HepG2 (cell line): Measurements from ENCODE around the gene C9orf85. TPM values are rescaled to one million over a fixed set of nuclear protein-coding genes. Genes with fewer than 3 reads are reported as not detected.

Experiments
- BCL6 ChIP-seq: IDR thresholded peaks from 2 replicates; pipeline ENCODE4 v1.6.1; 2016; ENCODE audit warnings: missing genetic modification reagents, missing compliant biosample characterization
- CAMTA2 ChIP-seq: sonication (generic); formaldehyde crosslinking; IDR thresholded peaks from 2 replicates; pipeline ENCODE4 v1.4.0; 2020; ENCODE audit warnings: mild to moderate bottlenecking, missing genetic modification reagents, borderline replicate concordance
- CC2D1A ChIP-seq: sonication (generic); formaldehyde crosslinking; IDR thresholded peaks from 2 replicates; pipeline ENCODE4 v1.8.1; 2023; ENCODE audit warnings: mild to moderate bottlenecking, missing genetic modification reagents
- CREB3 ChIP-seq: sonication (generic); formaldehyde crosslinking; IDR thresholded peaks from 2 replicates; pipeline ENCODE4 v1.5.0; 2020; ENCODE audit warnings: missing genetic modification reagents
- DDIT3 ChIP-seq: sonication (generic); formaldehyde crosslinking; IDR thresholded peaks from 2 replicates; pipeline ENCODE4 v1.4.0; 2020; ENCODE audit warnings: mild to moderate bottlenecking, missing genetic modification reagents
- GFI1 ChIP-seq: sonication (generic); formaldehyde crosslinking; IDR thresholded peaks from 2 replicates; pipeline ENCODE4 v1.5.0; 2020; ENCODE audit warnings: missing genetic modification reagents, mild to moderate bottlenecking, borderline replicate concordance
- HMGXB4 ChIP-seq, 2 experiments: sonication (generic) in 1 of 2; formaldehyde crosslinking in 1 of 2; IDR thresholded peaks; 2 replicates each; pipeline versions ENCODE4 v1.4.0 to v1.6.1; 2018 to 2020; ENCODE audit warnings: missing genetic modification reagents in 2 of 2, borderline replicate concordance in 1 of 2, low read depth in 1 of 2, mild to moderate bottlenecking in 1 of 2, missing biosample characterization in 1 of 2
- HNRNPLL ChIP-seq: fragments of 200-400 bp; formaldehyde crosslinking; IDR thresholded peaks from 2 replicates; pipeline ENCODE4 v1.6.1; 2017; ENCODE audit warnings: mild to moderate bottlenecking, low read depth, low read length; ENCODE audit not compliant: poor library complexity, severe bottlenecking
- LCORL ChIP-seq, 2 experiments: fragments of 450-650 bp in 1 of 2; sonication (generic) in 1 of 2; formaldehyde crosslinking in 1 of 2; IDR thresholded peaks; 2 replicates each; pipeline versions ENCODE4 v1.5.0 to v1.6.1; 2017 to 2020; ENCODE audit warnings: antibody characterized with exemption in 1 of 2, missing genetic modification reagents in 1 of 2
- MYPOP ChIP-seq: sonication (generic); formaldehyde crosslinking; IDR thresholded peaks from 2 replicates; pipeline ENCODE4 v1.8.1; 2023; ENCODE audit warnings: mild to moderate bottlenecking, moderate library complexity, missing genetic modification reagents
- NFYB ChIP-seq: sonication (generic); formaldehyde crosslinking; IDR thresholded peaks from 2 replicates; pipeline ENCODE4 v1.4.0; 2020; ENCODE audit warnings: missing genetic modification reagents
- NR3C1 ChIP-seq: sonication (generic); formaldehyde crosslinking; IDR thresholded peaks from 2 replicates; pipeline ENCODE4 v1.4.0; 2020; ENCODE audit warnings: missing genetic modification reagents
- RFX5 ChIP-seq: IDR thresholded peaks from 2 replicates; pipeline ENCODE4 v1.6.1; 2011; ENCODE audit warnings: low read depth, low read length, improper control_type of control experiment
- TERF1 ChIP-seq: sonication (generic); formaldehyde crosslinking; IDR thresholded peaks from 2 replicates; pipeline ENCODE4 v1.8.0; 2022; ENCODE audit warnings: mild to moderate bottlenecking, missing genetic modification reagents, moderate library complexity
- ZNF101 ChIP-seq: sonication (generic); formaldehyde crosslinking; IDR thresholded peaks from 2 replicates; pipeline ENCODE4 v1.4.0; 2020; ENCODE audit warnings: mild to moderate bottlenecking, low read depth, missing genetic modification reagents, borderline replicate concordance
- ZNF264 ChIP-seq: sonication (generic); formaldehyde crosslinking; IDR thresholded peaks from 2 replicates; pipeline ENCODE4 v1.4.0; 2020; ENCODE audit warnings: missing genetic modification reagents
- ZNF280B ChIP-seq: sonication (generic); formaldehyde crosslinking; IDR thresholded peaks from 2 replicates; pipeline ENCODE4 v1.5.0; 2020; ENCODE audit warnings: missing genetic modification reagents, mild to moderate bottlenecking, borderline replicate concordance
- ZNF3 ChIP-seq: IDR thresholded peaks from 2 replicates; pipeline ENCODE4 v1.7.0; 2017; ENCODE audit warnings: inconsistent platforms
- ZNF33B ChIP-seq: sonication (generic); formaldehyde crosslinking; IDR thresholded peaks from 2 replicates; pipeline ENCODE4 v1.5.1; 2020; ENCODE audit warnings: mild to moderate bottlenecking, missing genetic modification reagents
- polyA plus RNA-seq, 8 experiments: library from polyadenylated mRNA; depleted of rRNA in 3 of 8; stranded (reverse) in 7 of 8; unstranded in 1 of 8; fragments of >200 nt; fragmentation: Illumina TruSeq in 4 of 8; extraction: Trizol in 4 of 8; gene quantifications; 2 replicates each; pipeline versions ENCODE4 v1.2.1 to v1.2.3, GENCODE V29; 2011 to 2016; ENCODE audit warnings: low read depth in 4 of 8, missing spikeins in 1 of 8, mixed read lengths in 1 of 8; ENCODE audit not compliant: insufficient read depth in 1 of 8
- total RNA-seq, 5 experiments: library from RNA; depleted of rRNA; stranded (reverse); fragments of >200 nt; fragmentation: Illumina TruSeq; extraction: Trizol; gene quantifications; 2 replicates each; pipeline ENCODE4 v1.2.3, GENCODE V29; 2016; ENCODE audit warnings: low read depth in 1 of 5

C9orf85 gene
- total and polyA plus RNA-seq, 2 of the 13 experiments (the other 11 are each of a cell fraction or from before 2014, with no cell fraction given), result 9.9 to 13.9 TPM

- peak; percentile 60; the same call in 1 of the 2 replicates for TF ChIP-seq RFX5
- peak; percentile 72 to 80; a peak in 3 of 4 replicates for TF ChIP-seq HMGXB4 (CRISPR knock-in tag; IDR thresholded peaks at IDR 0.05; ENCODE audit: borderline replicate concordance in 1 of 2, low read depth in 1 of 2)
- peak; percentile 40; the same call in 1 of the 2 replicates for TF ChIP-seq ZNF264 (CRISPR knock-in tag)
- TF ChIP-seq CREB3 (CRISPR knock-in tag), result peak; percentile 93; the same call in 1 of the 2 replicates
- TF ChIP-seq ZNF3 (CRISPR knock-in tag), result peak; percentile 57; the same call in 1 of the 2 replicates
- peak; percentile 60 for TF ChIP-seq HNRNPLL
- TF ChIP-seq ZNF33B (CRISPR knock-in tag), result peak; percentile 72
- peak; percentile 29; the same call in 1 of the 2 replicates for TF ChIP-seq MYPOP
- TF ChIP-seq ZNF280B (CRISPR knock-in tag), result peak; percentile 66; the same call in 1 of the 2 replicates
- no peak for TF ChIP-seq ZNF101 (CRISPR knock-in tag)
- TF ChIP-seq CC2D1A, result no peak
- TF ChIP-seq TERF1 (CRISPR knock-in tag), result no peak
- peak; percentile 59; the same call in 1 of the 2 replicates for TF ChIP-seq BCL6
- TF ChIP-seq NFYB, result peak; percentile 96
- no peak for TF ChIP-seq NR3C1
- TF ChIP-seq CAMTA2 (CRISPR knock-in tag), result no peak
- TF ChIP-seq GFI1 (CRISPR knock-in tag), result peak; percentile 50
- no peak for TF ChIP-seq LCORL (IDR thresholded peaks at IDR 0.05)
- no peak for TF ChIP-seq LCORL (CRISPR knock-in tag; IDR thresholded peaks at IDR 0.05)
- TF ChIP-seq DDIT3 (CRISPR knock-in tag), result 0 out of 2 replicates have a peak, but pooled peaks have one; percentile 27
Measured at GRCh38 chr9:71911061-71911907, at the start of gene C9orf85, which contains the start of gene ABHD17B (continued).
